Panc1 (cell line): Measurements from ENCODE around the gene DNM1. TPM values are rescaled to one million over a fixed set of nuclear protein-coding genes. Genes with fewer than 3 reads are reported as not detected.
"Not testable (repeated sequence)": the region's sequence is repeated elsewhere in the genome, so short reads cannot be mapped to it uniquely, and the experiment has no call there.

Experiments used
- ATAC-seq: fragments of 200-7000 bp; cut with Tn5 transposase; 2 replicates; pipeline ENCODE4 v1.9.1; 2020; ENCODE audit warnings: mild to moderate bottlenecking, moderate library complexity
- BruUV-seq: library from RNA; stranded (reverse); fragments of 400-500 nt; replicated peaks from 2 replicates; lab custom pipeline; 2021; lab: Mats Ljungman, UMichigan
- CTCF ChIA-PET: fragments of 300-600 bp; sonication (Branson Sonifier 250); formaldehyde crosslinking; loops from one replicate; lab custom pipeline; 2022; ENCODE audit warnings: antibody characterized with exemption; lab: Charles Lee
- POLR2A ChIA-PET: fragments of 300-600 bp; sonication (Branson Sonifier 250); formaldehyde crosslinking; loops from one replicate; lab custom pipeline; 2022; ENCODE audit warnings: antibody characterized with exemption; lab: Charles Lee
- DNase-seq: peaks from one replicate; pipeline ENCODE4 v3.0.0-alpha.2; 2010; ENCODE audit warnings: low read depth, low spot score
- H3K27ac ChIP-seq: 2 replicates; pipeline ENCODE4 v1.5.1; 2011; ENCODE audit warnings: mild to moderate bottlenecking, low read length, inconsistent platforms
- H3K27me3 ChIP-seq: fragments of 200-500 bp; sonication (Bioruptor generic); 2 replicates; pipeline ENCODE4 v1.6.0; 2014; ENCODE audit warnings: low read length, inconsistent platforms; ENCODE audit not compliant: control insufficient read depth, insufficient read depth
- H3K36me3 ChIP-seq: fragments of 200-500 bp; sonication (Bioruptor generic); 2 replicates; pipeline ENCODE4 v1.5.1; 2014; ENCODE audit warnings: inconsistent platforms, mild to moderate bottlenecking, low read length, moderate library complexity; ENCODE audit not compliant: control insufficient read depth, insufficient read depth
- H3K4me1 ChIP-seq: 2 replicates; pipeline ENCODE4 v1.5.1; 2011; ENCODE audit warnings: inconsistent platforms, mild to moderate bottlenecking, low read length, moderate library complexity; ENCODE audit not compliant: control insufficient read depth, insufficient read depth
- H3K4me3 ChIP-seq, 2 experiments: 2 replicates each; pipeline ENCODE4 v1.5.1; 2011 to 2012; ENCODE audit warnings: low read depth in 2 of 2, low read length in 2 of 2, mild to moderate bottlenecking in 2 of 2, inconsistent platforms in 1 of 2, moderate library complexity in 1 of 2
- H3K9me3 ChIP-seq: fragments of 200-500 bp; sonication (Bioruptor generic); 2 replicates; pipeline ENCODE4 v1.5.1; 2014; ENCODE audit warnings: low read depth, mild to moderate bottlenecking, inconsistent platforms, low read length, moderate library complexity; ENCODE audit not compliant: control insufficient read depth, insufficient read depth
- POLR2AphosphoS5 ChIP-seq: IDR thresholded peaks from 2 replicates; pipeline ENCODE4 v1.6.1; 2012; ENCODE audit warnings: mild to moderate bottlenecking, low read depth, low read length, moderate library complexity
- SIN3A ChIP-seq: IDR thresholded peaks from 2 replicates; pipeline ENCODE4 v1.6.1; 2012; ENCODE audit warnings: low read depth, mild to moderate bottlenecking, low read length, moderate library complexity, borderline replicate concordance; ENCODE audit not compliant: insufficient read depth
- TCF7L2 ChIP-seq: IDR thresholded peaks from 2 replicates; pipeline ENCODE4 v1.6.1; 2011; ENCODE audit warnings: mild to moderate bottlenecking, low read depth, low read length, inconsistent platforms
- in situ Hi-C: cut with HindIII; loops from 2 replicates; pipeline ENCODE4 v1.10.0; 2016; ENCODE audit warnings: low sequenced_read_pairs, low pct_unique_long_range_greater_than_20kb
- intact Hi-C: fragments of 100-400 bp; cut with micrococcal nuclease; formaldehyde crosslinking; loops from one replicate; pipeline ENCODE4 v1.10.0; 2022; ENCODE audit not compliant: unreplicated experiment
- total RNA-seq: library from RNA; stranded (reverse); gene quantifications from one replicate; pipeline ENCODE4 v1.2.1, GENCODE V29; 2021; ENCODE audit not compliant: unreplicated experiment
- TF ChIP-seq, protein P1 (sequence below): fragments of 450-650 bp; IDR thresholded peaks from 2 replicates; pipeline ENCODE4 v1.5.1; 2017; ENCODE audit warnings: mild to moderate bottlenecking
- TF ChIP-seq, protein P2 (sequence below), 2 experiments: IDR thresholded peaks; 2 replicates each; pipeline ENCODE4 v1.6.1; 2011 to 2012; ENCODE audit warnings: low read depth in 2 of 2, control low read depth in 1 of 2, low read length in 1 of 2, mild to moderate bottlenecking in 1 of 2, moderate library complexity in 1 of 2; ENCODE audit not compliant: insufficient read depth in 1 of 2

DNM1 gene
- total RNA-seq, 1 experiment from 2014 or later: 18.7 TPM

DNA sequence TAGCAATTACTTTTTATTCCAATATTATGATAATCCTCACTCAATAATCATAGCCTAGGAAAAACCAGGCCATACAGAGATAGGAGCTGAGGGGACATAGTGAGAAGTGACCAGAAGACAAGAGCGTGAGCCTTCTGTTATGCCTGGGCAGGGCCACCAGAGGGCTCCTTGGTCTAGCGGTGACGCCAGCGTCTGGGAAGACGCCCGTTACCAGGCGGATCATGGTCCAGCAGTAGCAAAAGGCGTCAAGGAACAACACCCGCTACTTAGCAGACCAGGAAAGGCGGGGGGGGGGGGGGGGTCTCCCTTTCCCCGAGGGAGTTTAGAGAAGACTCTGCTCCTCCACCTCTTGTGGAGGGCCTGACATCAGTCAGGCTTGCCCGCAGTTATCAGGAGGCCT is 21.7 kb upstream of the DNM1 start:
- ATAC-seq, in situ Hi-C loops, H3K9me3 ChIP-seq, DNase-seq, H3K27ac ChIP-seq, POLR2A ChIA-PET, H3K27me3 ChIP-seq, H3K4me3 ChIP-seq, intact Hi-C loops, H3K4me1 ChIP-seq, H3K36me3 ChIP-seq, BruUV-seq: not testable (repeated sequence)
- TF ChIP-seq, protein P1, sequence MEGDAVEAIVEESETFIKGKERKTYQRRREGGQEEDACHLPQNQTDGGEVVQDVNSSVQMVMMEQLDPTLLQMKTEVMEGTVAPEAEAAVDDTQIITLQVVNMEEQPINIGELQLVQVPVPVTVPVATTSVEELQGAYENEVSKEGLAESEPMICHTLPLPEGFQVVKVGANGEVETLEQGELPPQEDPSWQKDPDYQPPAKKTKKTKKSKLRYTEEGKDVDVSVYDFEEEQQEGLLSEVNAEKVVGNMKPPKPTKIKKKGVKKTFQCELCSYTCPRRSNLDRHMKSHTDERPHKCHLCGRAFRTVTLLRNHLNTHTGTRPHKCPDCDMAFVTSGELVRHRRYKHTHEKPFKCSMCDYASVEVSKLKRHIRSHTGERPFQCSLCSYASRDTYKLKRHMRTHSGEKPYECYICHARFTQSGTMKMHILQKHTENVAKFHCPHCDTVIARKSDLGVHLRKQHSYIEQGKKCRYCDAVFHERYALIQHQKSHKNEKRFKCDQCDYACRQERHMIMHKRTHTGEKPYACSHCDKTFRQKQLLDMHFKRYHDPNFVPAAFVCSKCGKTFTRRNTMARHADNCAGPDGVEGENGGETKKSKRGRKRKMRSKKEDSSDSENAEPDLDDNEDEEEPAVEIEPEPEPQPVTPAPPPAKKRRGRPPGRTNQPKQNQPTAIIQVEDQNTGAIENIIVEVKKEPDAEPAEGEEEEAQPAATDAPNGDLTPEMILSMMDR: peak; percentile 39
- CTCF ChIA-PET: interaction anchor here (0.7 kb wide), 1 partner anchor 78 kb away, joined by 5 read pairs; no protein-coding TSS in a partner anchor

DNA sequence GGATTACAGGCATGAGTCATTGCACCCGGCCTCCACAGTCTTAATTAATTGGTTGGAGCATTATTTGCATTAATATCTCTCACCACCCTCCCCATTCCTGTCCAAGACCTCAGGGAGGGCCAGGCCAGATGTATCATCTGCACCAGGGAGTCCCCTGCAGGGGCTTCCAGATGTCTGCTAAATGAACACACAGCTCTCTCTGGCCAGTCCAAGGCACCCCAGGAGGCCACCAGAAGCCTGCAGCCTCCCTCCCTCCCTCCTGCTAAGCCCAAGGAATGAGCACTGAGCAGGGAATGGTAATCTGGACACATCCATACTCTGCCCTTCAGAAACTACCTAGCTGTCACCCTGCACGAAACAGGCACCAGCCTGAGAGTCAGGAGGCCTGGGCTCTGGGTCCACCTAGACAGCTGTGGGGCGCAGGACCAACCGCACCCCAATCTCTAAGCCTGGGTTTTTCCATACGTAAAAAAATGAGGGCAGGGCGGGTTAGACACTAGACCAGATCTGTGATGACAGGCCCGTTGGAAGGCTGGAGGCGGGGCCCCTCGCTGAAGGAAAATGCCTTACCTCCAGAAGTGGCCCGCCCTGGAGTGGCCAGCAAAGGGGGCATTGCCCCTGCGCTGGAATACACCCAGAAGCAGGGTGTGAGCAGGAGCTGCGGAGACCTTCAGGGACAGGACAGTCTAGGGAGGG is 20.1 kb upstream of the DNM1 start:
- in situ Hi-C loops (no loop called here), intact Hi-C loops (no loop called here)
- no TSS peak for BruUV-seq
- H3K36me3 ChIP-seq: peaks cover 2% of the 10 kb centered on the region; the same call in 1 of the 2 replicates
- no peaks in the 10 kb centered on the region for H3K4me1 ChIP-seq
- no peaks in the 10 kb centered on the region for H3K27me3 ChIP-seq
- ATAC-seq: peak; percentile 23; the same call in 1 of the 2 replicates
- TF ChIP-seq TCF7L2 (no peak), SIN3A (no peak), POLR2AphosphoS5 (no peak)
- TF ChIP-seq, protein P1: no peak
- TF ChIP-seq, protein P2, sequence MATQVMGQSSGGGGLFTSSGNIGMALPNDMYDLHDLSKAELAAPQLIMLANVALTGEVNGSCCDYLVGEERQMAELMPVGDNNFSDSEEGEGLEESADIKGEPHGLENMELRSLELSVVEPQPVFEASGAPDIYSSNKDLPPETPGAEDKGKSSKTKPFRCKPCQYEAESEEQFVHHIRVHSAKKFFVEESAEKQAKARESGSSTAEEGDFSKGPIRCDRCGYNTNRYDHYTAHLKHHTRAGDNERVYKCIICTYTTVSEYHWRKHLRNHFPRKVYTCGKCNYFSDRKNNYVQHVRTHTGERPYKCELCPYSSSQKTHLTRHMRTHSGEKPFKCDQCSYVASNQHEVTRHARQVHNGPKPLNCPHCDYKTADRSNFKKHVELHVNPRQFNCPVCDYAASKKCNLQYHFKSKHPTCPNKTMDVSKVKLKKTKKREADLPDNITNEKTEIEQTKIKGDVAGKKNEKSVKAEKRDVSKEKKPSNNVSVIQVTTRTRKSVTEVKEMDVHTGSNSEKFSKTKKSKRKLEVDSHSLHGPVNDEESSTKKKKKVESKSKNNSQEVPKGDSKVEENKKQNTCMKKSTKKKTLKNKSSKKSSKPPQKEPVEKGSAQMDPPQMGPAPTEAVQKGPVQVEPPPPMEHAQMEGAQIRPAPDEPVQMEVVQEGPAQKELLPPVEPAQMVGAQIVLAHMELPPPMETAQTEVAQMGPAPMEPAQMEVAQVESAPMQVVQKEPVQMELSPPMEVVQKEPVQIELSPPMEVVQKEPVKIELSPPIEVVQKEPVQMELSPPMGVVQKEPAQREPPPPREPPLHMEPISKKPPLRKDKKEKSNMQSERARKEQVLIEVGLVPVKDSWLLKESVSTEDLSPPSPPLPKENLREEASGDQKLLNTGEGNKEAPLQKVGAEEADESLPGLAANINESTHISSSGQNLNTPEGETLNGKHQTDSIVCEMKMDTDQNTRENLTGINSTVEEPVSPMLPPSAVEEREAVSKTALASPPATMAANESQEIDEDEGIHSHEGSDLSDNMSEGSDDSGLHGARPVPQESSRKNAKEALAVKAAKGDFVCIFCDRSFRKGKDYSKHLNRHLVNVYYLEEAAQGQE (IDR thresholded peaks at IDR 0.05; ENCODE audit: insufficient read depth in 1 of 2, low read depth in 2 of 2, low read length in 1 of 2): no peak
- POLR2A ChIA-PET: no interaction called here
- H3K4me3 ChIP-seq: no peak overlapping the region
- CTCF ChIA-PET: no interaction called here
- no peak for DNase-seq
- H3K27ac ChIP-seq: no peak overlapping the region
- no peaks in the 10 kb centered on the region for H3K9me3 ChIP-seq
